ENCODE measurements around the gene GPR65. TPM values are rescaled to one million over a fixed set of nuclear protein-coding genes. Genes with fewer than 3 reads are reported as not detected.

Gene GPR65
- total RNA-seq, 1 donor: 0.09 TPM

- H3K4me3 ChIP-seq (ENCODE audit: low read depth, low read length): no peak overlapping the region
- TF ChIP-seq, protein P1, sequence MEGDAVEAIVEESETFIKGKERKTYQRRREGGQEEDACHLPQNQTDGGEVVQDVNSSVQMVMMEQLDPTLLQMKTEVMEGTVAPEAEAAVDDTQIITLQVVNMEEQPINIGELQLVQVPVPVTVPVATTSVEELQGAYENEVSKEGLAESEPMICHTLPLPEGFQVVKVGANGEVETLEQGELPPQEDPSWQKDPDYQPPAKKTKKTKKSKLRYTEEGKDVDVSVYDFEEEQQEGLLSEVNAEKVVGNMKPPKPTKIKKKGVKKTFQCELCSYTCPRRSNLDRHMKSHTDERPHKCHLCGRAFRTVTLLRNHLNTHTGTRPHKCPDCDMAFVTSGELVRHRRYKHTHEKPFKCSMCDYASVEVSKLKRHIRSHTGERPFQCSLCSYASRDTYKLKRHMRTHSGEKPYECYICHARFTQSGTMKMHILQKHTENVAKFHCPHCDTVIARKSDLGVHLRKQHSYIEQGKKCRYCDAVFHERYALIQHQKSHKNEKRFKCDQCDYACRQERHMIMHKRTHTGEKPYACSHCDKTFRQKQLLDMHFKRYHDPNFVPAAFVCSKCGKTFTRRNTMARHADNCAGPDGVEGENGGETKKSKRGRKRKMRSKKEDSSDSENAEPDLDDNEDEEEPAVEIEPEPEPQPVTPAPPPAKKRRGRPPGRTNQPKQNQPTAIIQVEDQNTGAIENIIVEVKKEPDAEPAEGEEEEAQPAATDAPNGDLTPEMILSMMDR (IDR thresholded peaks at IDR 0.05; ENCODE audit: insufficient read depth, low read length): no peak
- no peak for DNase-seq (ENCODE audit: low read depth)
Observed at GRCh38 chr14:88002421-88003075, 2.4 kb upstream of the GPR65 start.

- no peak overlapping the region for H3K4me3 ChIP-seq (ENCODE audit: low read depth, low read length)
- DNase-seq (ENCODE audit: low read depth): no peak
- TF ChIP-seq, protein P1 (IDR thresholded peaks at IDR 0.05; ENCODE audit: insufficient read depth, low read length): no peak
Observed at GRCh38 chr14:88003425-88003824, 1.5 kb upstream of the GPR65 start.

GRCh38 chr14:88004506-88005036, 364 bp upstream of the GPR65 start:
- H3K4me3 ChIP-seq (ENCODE audit: low read depth, low read length): no peak overlapping the region
- DNase-seq (ENCODE audit: low read depth): no peak
- TF ChIP-seq, protein P1 (IDR thresholded peaks at IDR 0.05; ENCODE audit: insufficient read depth, low read length): no peak

DNA sequence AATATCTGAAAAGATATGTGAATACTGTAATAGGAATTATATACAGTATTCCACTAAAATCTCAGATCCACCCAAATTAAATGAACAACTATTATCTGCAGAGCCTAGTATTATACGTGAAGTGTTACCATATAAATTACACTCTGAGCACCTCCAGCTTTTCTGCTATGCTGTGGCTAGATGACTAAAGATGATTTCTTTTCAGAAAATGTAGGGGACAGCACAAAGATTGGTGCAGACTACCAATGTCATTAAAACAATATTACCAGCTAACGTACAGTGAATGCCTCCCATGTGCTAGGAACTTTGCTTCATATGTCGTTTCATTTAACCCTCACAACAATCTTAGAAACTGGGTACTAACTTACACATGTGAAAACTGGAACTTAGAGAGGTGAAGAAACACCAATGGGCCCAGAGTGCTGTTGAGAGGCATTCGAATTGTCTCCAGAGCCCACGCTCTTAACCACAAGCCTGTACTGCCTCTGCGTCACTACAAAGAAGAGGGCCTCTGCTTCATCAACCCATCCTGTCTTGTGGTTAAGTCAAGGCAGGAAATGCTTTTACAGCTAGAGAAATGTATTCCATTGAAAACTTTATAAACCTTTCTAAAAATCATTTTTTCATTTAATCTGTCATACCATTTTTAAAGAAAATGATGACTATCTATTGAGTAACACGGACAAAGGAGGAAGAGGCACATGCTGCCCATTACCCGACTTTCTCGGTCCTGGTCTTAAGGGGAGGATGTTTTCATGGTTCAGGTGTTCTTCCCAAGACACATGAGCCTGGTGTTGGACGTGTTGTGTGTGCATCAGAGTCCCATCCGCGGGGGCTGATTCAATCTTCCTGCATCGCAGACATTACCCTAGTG, 1.3 kb downstream of the GPR65 start:
- TF ChIP-seq, protein P1 (IDR thresholded peaks at IDR 0.05; ENCODE audit: insufficient read depth, low read length): no peak
- DNase-seq (ENCODE audit: low read depth): no peak
- H3K4me3 ChIP-seq (ENCODE audit: low read depth, low read length): no peak overlapping the region

DNA sequence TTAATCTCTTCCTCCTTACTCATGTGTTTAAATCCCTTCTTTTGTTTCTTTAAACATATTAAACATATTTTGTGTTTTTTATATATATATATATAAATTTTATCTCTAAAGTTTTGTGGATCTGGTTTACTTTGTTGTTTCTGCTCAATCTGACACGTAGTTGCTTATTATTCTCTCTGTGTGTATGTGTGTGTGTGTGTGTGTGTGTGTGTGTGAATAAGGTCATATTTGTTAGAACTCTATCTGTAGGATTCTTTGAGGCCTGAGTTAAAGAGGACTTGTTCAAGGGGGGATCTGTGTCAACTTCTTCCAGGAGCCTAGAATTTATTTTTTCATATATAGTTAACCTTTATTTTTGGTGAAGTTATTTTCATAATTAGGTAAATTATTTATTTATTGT, 2.7 kb downstream of the GPR65 start:
- DNase-seq (ENCODE audit: low read depth): no peak
- no peak overlapping the region for H3K4me3 ChIP-seq (ENCODE audit: low read depth, low read length)
- TF ChIP-seq, protein P1 (IDR thresholded peaks at IDR 0.05; ENCODE audit: insufficient read depth, low read length): no peak

GRCh38 chr14:88008039-88008742, 3.3 kb downstream of the GPR65 start:
- no peak for DNase-seq (ENCODE audit: low read depth)
- TF ChIP-seq, protein P1 (IDR thresholded peaks at IDR 0.05; ENCODE audit: insufficient read depth, low read length): no peak
- no peak overlapping the region for H3K4me3 ChIP-seq (ENCODE audit: low read depth, low read length)
